ENCODE measurements around the gene CLEC4D.

GRCh38 chr12:8561011-8561410, 47.7 kb downstream of the CLEC4D start:
- no peak for TF ChIP-seq CTCF (IDR thresholded peaks at IDR 0.05)
- no peak for TF ChIP-seq EZH2phosphoT487 (IDR thresholded peaks at IDR 0.05; ENCODE audit: borderline replicate concordance, low read depth)
- no peak for TF ChIP-seq RXRA (IDR thresholded peaks at IDR 0.05; ENCODE audit: borderline replicate concordance, low read depth)
- TF ChIP-seq MXI1 (IDR thresholded peaks at IDR 0.05; ENCODE audit: low read depth, low read length), result no peak
- no peak for TF ChIP-seq ELF1 (IDR thresholded peaks at IDR 0.05)
- no peak for TF ChIP-seq NRF1 (IDR thresholded peaks at IDR 0.05; ENCODE audit: low read depth, low read length)
- no peak for TF ChIP-seq JUND (IDR thresholded peaks at IDR 0.05)

Data from SK-N-SH (cell line).